Endothelial cell (in vitro differentiated cells): ENCODE data around the gene GRM3. TPM values are rescaled to one million over a fixed set of nuclear protein-coding genes. Genes with fewer than 3 reads are reported as not detected.

Experiments used
- DNase-seq: peaks from one replicate; pipeline ENCODE4 v3.0.0; 2021; ENCODE audit warnings: low spot score
- H3K27ac Mint-ChIP-seq: one replicate; pipeline ENCODE4 v1.8.0; 2021; ENCODE audit warnings: mixed read lengths, inconsistent platforms; ENCODE audit not compliant: unreplicated experiment
- H3K27me3 Mint-ChIP-seq: one replicate; pipeline ENCODE4 v1.8.0; 2021; ENCODE audit warnings: mild to moderate bottlenecking, moderate library complexity, mixed read lengths, inconsistent platforms; ENCODE audit not compliant: unreplicated experiment
- H3K36me3 Mint-ChIP-seq: one replicate; pipeline ENCODE4 v1.8.0; 2021; ENCODE audit warnings: mild to moderate bottlenecking, low read depth, mixed read lengths, inconsistent platforms; ENCODE audit not compliant: unreplicated experiment
- H3K4me1 Mint-ChIP-seq: one replicate; pipeline ENCODE4 v1.8.0; 2021; ENCODE audit warnings: mild to moderate bottlenecking, mixed read lengths, inconsistent platforms; ENCODE audit not compliant: unreplicated experiment
- H3K4me3 Mint-ChIP-seq: one replicate; pipeline ENCODE4 v1.8.0; 2021; ENCODE audit warnings: mild to moderate bottlenecking, mixed read lengths, inconsistent platforms; ENCODE audit not compliant: unreplicated experiment
- H3K9me3 Mint-ChIP-seq: one replicate; pipeline ENCODE4 v1.8.0; 2021; ENCODE audit warnings: mixed read lengths, inconsistent platforms; ENCODE audit not compliant: unreplicated experiment
- total RNA-seq: library from RNA; stranded (reverse); fragmentation: NEBNext Ultra II Directional; extraction: Animal tissue kit (Norgen Biotek cat#: 25700); gene quantifications from one replicate; pipeline ENCODE4 v1.2.1, GENCODE V29; 2021; ENCODE audit not compliant: unreplicated experiment
- TF ChIP-seq, protein P1 (sequence below): fragments of 200-600 bp; sonication (generic); IDR thresholded peaks from one replicate; pipeline ENCODE4 v1.5.0; 2021; ENCODE audit warnings: antibody characterized with exemption; ENCODE audit not compliant: unreplicated experiment

GRM3 gene
- total RNA-seq, 1 donor from 2014 or later: not detected

DNA sequence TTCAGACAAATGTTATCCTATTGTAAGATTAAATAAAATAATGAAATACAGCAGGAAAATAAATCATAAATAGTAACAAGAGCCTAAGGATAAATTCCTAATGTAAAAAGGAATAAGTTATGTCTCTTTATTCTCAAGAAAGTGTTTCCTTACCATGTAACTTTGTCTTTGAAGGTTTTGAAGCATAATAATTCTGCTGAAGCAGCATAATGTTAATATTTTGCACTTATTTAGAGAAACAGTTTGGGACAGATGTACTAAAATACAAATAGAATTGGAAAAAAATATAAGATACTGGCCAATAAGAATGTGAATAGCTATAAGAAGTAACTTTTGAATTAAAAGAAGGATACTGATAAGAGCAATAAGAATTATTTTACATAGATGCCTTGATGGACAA, 45.7 kb downstream of the GRM3 start:
- no peaks in the 10 kb centered on the region for H3K27me3 Mint-ChIP-seq
- no peaks in the 10 kb centered on the region for H3K9me3 Mint-ChIP-seq
- TF ChIP-seq, protein P1, sequence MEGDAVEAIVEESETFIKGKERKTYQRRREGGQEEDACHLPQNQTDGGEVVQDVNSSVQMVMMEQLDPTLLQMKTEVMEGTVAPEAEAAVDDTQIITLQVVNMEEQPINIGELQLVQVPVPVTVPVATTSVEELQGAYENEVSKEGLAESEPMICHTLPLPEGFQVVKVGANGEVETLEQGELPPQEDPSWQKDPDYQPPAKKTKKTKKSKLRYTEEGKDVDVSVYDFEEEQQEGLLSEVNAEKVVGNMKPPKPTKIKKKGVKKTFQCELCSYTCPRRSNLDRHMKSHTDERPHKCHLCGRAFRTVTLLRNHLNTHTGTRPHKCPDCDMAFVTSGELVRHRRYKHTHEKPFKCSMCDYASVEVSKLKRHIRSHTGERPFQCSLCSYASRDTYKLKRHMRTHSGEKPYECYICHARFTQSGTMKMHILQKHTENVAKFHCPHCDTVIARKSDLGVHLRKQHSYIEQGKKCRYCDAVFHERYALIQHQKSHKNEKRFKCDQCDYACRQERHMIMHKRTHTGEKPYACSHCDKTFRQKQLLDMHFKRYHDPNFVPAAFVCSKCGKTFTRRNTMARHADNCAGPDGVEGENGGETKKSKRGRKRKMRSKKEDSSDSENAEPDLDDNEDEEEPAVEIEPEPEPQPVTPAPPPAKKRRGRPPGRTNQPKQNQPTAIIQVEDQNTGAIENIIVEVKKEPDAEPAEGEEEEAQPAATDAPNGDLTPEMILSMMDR: no peak
- no peak overlapping the region for H3K27ac Mint-ChIP-seq
- no peak overlapping the region for H3K4me3 Mint-ChIP-seq
- H3K4me1 Mint-ChIP-seq: no peaks in the 10 kb centered on the region
- no peaks in the 10 kb centered on the region for H3K36me3 Mint-ChIP-seq
- no peak for DNase-seq

DNA sequence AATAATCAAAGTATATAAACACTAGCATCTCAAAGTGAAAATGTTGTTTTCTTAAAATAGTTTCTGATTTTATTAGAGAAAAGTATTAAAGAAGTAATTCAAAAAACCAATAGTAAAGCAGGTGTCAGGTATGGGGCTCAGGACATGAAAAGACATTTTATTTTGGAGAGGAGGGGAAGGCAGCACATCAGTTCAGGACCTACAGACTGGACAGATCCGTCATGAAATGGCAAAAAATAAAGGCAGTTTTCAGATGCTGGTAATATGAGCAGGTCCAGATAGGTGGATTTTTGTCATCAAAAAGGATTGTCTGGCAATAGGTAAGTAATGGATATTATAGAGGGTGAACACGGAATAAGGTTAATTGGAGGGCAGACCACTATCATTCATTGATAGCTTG, 49.0 kb downstream of the GRM3 start:
- Mint-ChIP-seq H3K4me3 (no peak overlapping the region), H3K36me3 (no peaks in the 10 kb centered on the region), H3K27ac (no peak overlapping the region), H3K9me3 (no peaks in the 10 kb centered on the region), H3K4me1 (peaks cover 4% of the 10 kb centered on the region), H3K27me3 (no peaks in the 10 kb centered on the region)
- DNase-seq: no peak
- TF ChIP-seq, protein P1: no peak

DNA sequence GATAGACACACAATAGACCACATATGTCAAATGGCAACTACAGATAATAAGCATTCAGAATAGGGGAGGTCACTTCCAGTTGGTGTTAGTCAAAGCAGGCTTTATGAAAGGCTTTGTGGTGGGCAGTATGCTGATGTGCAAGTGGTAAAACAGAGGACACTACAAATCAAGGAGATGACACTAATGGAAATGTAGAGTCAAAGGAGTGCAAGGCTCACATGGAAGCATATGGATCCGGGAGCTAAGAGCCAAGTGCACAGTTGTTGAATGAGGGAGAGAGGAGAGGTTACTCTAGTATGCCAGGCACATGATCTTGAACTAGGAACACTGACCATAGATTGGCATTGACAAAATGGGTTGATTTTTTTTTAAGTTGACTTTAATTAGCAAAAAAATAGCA, 62.7 kb downstream of the GRM3 start:
- no peaks in the 10 kb centered on the region for H3K36me3 Mint-ChIP-seq
- H3K27me3 Mint-ChIP-seq: no peaks in the 10 kb centered on the region
- H3K27ac Mint-ChIP-seq: no peak overlapping the region
- no peaks in the 10 kb centered on the region for H3K9me3 Mint-ChIP-seq
- TF ChIP-seq, protein P1: no peak
- H3K4me3 Mint-ChIP-seq: no peak overlapping the region
- H3K4me1 Mint-ChIP-seq: no peaks in the 10 kb centered on the region
- no peak for DNase-seq

DNA sequence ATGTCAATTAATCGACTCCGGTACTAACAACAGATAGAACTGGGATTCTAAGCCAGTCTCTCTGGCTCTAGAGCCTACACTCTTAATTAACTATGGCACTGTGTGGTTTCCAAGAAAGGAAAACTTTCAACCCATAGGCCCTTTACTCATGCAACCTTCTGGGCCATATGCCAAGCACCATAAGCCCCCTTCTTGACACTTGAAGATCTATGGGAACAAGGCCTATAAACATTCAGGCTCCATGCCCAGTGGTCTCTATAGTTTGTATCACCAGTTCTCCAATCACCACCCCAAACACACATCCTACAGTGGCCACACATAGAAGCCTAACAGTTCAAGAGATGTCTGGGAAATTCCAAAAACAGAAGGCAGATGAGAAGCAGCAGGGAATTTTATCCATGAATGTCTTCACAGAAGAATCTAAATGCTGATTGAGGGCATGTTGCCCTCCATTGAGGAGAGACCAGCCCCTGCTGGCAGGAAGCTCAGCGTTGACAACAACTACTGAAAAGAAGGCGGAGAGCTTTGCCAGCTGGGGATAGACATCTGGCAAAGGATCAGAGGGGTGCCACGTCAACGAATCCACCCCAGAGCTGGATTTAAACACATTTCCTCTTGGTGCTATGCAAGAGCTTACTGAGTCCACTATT, 64.4 kb downstream of the GRM3 start:
- Mint-ChIP-seq H3K27me3 (no peaks in the 10 kb centered on the region), H3K4me1 (no peaks in the 10 kb centered on the region), H3K9me3 (no peaks in the 10 kb centered on the region), H3K4me3 (no peak overlapping the region), H3K27ac (no peak overlapping the region), H3K36me3 (no peaks in the 10 kb centered on the region)
- DNase-seq: no peak
- TF ChIP-seq, protein P1: no peak

DNA sequence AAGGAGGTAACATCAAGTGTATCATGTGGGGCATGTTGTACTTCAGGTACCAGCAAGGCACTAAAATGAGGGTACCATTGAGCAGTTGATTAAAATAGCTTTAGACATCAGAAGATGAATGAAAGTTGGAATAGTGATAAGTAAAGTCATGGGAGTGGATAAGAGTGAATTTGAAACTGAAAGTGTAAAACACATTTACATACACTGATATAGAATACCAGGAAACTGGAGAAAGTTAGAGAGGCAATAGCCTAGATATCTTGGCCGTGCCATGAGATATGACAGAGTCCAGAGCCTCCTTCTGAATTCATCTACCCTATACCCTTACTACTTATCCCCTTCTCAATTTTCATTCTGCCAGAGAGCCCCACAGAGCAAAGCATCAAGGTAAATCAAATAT, 76.6 kb downstream of the GRM3 start:
- H3K36me3 Mint-ChIP-seq: no peaks in the 10 kb centered on the region
- TF ChIP-seq, protein P1: no peak
- H3K27ac Mint-ChIP-seq: no peak overlapping the region
- no peaks in the 10 kb centered on the region for H3K4me1 Mint-ChIP-seq
- H3K9me3 Mint-ChIP-seq: no peaks in the 10 kb centered on the region
- DNase-seq: no peak
- H3K4me3 Mint-ChIP-seq: no peak overlapping the region
- H3K27me3 Mint-ChIP-seq: no peaks in the 10 kb centered on the region
